ENCODE measurements around the gene SDC4. TPM values are rescaled to one million over a fixed set of nuclear protein-coding genes. Genes with fewer than 3 reads are reported as not detected.

SDC4 gene
- total and polyA plus RNA-seq, 3 donors from 2014 or later = 124 to 234 (median 191) TPM

- 64 to 71% methylated on average over 5 to 6 of the region's 6 CpGs for WGBS, 2 donors
- intact Hi-C loops (cut with DNase I; ENCODE audit: low total_unique reads) = no loop called here
- Histone ChIP-seq H3K36me3 (ENCODE audit: low read depth, missing control alignments) (no peaks in the 10 kb centered on the region), H3K27ac (no peak overlapping the region), H3K27me3 (no peaks in the 10 kb centered on the region), H3K4me1 (no peaks in the 10 kb centered on the region), H3K9me3 (no peaks in the 10 kb centered on the region), H3K4me3 (no peak overlapping the region)
- no peak for DNase-seq
- TF ChIP-seq POLR2A (IDR thresholded peaks at IDR 0.05) (no peak), CTCF (IDR thresholded peaks at IDR 0.05) (no peak)
Measured at GRCh38 chr20:45325371-45325770, 22.9 kb downstream of the SDC4 start.

GRCh38 chr20:45323731-45324130, 24.5 kb downstream of the SDC4 start:
- no peak for DNase-seq
- Histone ChIP-seq H3K4me3 (no peak overlapping the region), H3K27me3 (no peaks in the 10 kb centered on the region), H3K36me3 (ENCODE audit: low read depth, missing control alignments) (no peaks in the 10 kb centered on the region), H3K9me3 (no peaks in the 10 kb centered on the region), H3K27ac (no peak overlapping the region), H3K4me1 (no peaks in the 10 kb centered on the region)
- TF ChIP-seq POLR2A (IDR thresholded peaks at IDR 0.05) (no peak), CTCF (IDR thresholded peaks at IDR 0.05) (no peak)
- intact Hi-C loops (cut with DNase I; ENCODE audit: low total_unique reads) = loop anchor here (2.0 kb wide), 1 partner anchor 39 kb away; the partner anchor contains the start of gene SYS1

- Histone ChIP-seq H3K4me1 (no peaks in the 10 kb centered on the region), H3K9me3 (no peaks in the 10 kb centered on the region), H3K4me3 (no peak overlapping the region), H3K27me3 (no peaks in the 10 kb centered on the region), H3K27ac (no peak overlapping the region), H3K36me3 (ENCODE audit: low read depth, missing control alignments) (no peaks in the 10 kb centered on the region)
- intact Hi-C loops (cut with DNase I; ENCODE audit: low total_unique reads) = loop anchor here (2.0 kb wide), 1 partner anchor 40 kb away; the partner anchor contains the start of gene SYS1
- DNase-seq = peak; percentile 75
- 73 to 87% methylated on average over 6 to 7 of the region's 7 CpGs for WGBS, 2 donors
- TF ChIP-seq POLR2A (IDR thresholded peaks at IDR 0.05) = no peak
- TF ChIP-seq CTCF (IDR thresholded peaks at IDR 0.05) = peak in 1 of 3 experiments; percentile 16
Measured at GRCh38 chr20:45322952-45323383, 25.3 kb downstream of the SDC4 start.

- H3K4me3 ChIP-seq = no peak overlapping the region
- TF ChIP-seq CTCF (IDR thresholded peaks at IDR 0.05) (no peak), POLR2A (IDR thresholded peaks at IDR 0.05) (no peak)
- no peaks in the 10 kb centered on the region for H3K4me1 ChIP-seq
- intact Hi-C loops (cut with DNase I; ENCODE audit: low total_unique reads) = no loop called here
- H3K36me3 ChIP-seq (ENCODE audit: low read depth, missing control alignments) = no peaks in the 10 kb centered on the region
- no peaks in the 10 kb centered on the region for H3K27me3 ChIP-seq
- no peak for DNase-seq
- no peaks in the 10 kb centered on the region for H3K9me3 ChIP-seq
- 63 to 88% methylated on average over 5 of the region's 5 CpGs for WGBS, 2 donors
- H3K27ac ChIP-seq = no peak overlapping the region
Measured at GRCh38 chr20:45320948-45321595, 27.2 kb downstream of the SDC4 start.

- DNase-seq = no peak
- no peak overlapping the region for H3K4me3 ChIP-seq
- no peaks in the 10 kb centered on the region for H3K36me3 ChIP-seq (ENCODE audit: low read depth, missing control alignments)
- no peaks in the 10 kb centered on the region for H3K4me1 ChIP-seq
- WGBS, 2 donors = 80 to 89% methylated on average over 2 of the region's 2 CpGs
- no peaks in the 10 kb centered on the region for H3K27me3 ChIP-seq
- no peak overlapping the region for H3K27ac ChIP-seq
- intact Hi-C loops (cut with DNase I; ENCODE audit: low total_unique reads) = loop anchor here (5.0 kb wide), 1 partner anchor 123 kb away; no protein-coding TSS in a partner anchor
- no peak for TF ChIP-seq CTCF (IDR thresholded peaks at IDR 0.05)
- no peak for TF ChIP-seq POLR2A (IDR thresholded peaks at IDR 0.05)
- no peaks in the 10 kb centered on the region for H3K9me3 ChIP-seq
Measured at GRCh38 chr20:45318948-45319347, 29.3 kb downstream of the SDC4 start.

Measured in testis (tissue), 3 donors.